ENCODE data around the gene ADSL.

Gene ADSL

GRCh38 chr22:40403651-40404050, 57.4 kb downstream of the ADSL start:
- H3K4me3 ChIP-seq (ENCODE audit: low read depth, low read length) = no peak overlapping the region

- no peak overlapping the region for H3K4me3 ChIP-seq (ENCODE audit: low read depth, low read length)
Measured at GRCh38 chr22:40404251-40405177, 58.2 kb downstream of the ADSL start.

GRCh38 chr22:40405178-40406062, 59.1 kb downstream of the ADSL start:
- H3K4me3 ChIP-seq (ENCODE audit: low read depth, low read length) = no peak overlapping the region

GRCh38 chr22:40406063-40406890, 60.0 kb downstream of the ADSL start:
- H3K4me3 ChIP-seq (ENCODE audit: low read depth, low read length) = no peak overlapping the region

GRCh38 chr22:40407021-40407761, 60.9 kb downstream of the ADSL start:
- no peak overlapping the region for H3K4me3 ChIP-seq (ENCODE audit: low read depth, low read length)

- H3K4me3 ChIP-seq (ENCODE audit: low read depth, low read length) = no peak overlapping the region
Measured at GRCh38 chr22:40407831-40408717, 61.8 kb downstream of the ADSL start.

GRCh38 chr22:40408718-40409612, 62.7 kb downstream of the ADSL start:
- no peak overlapping the region for H3K4me3 ChIP-seq (ENCODE audit: low read depth, low read length)

GRCh38 chr22:40409613-40410113, 63.4 kb downstream of the ADSL start:
- H3K4me3 ChIP-seq (ENCODE audit: low read depth, low read length) = no peak overlapping the region

GRCh38 chr22:40410272-40410671, 64.0 kb downstream of the ADSL start:
- no peak overlapping the region for H3K4me3 ChIP-seq (ENCODE audit: low read depth, low read length)

GRCh38 chr22:40410731-40411505, 64.6 kb downstream of the ADSL start:
- H3K4me3 ChIP-seq (ENCODE audit: low read depth, low read length) = no peak overlapping the region

- H3K4me3 ChIP-seq (ENCODE audit: low read depth, low read length) = no peak overlapping the region
Measured at GRCh38 chr22:40411506-40411861, 65.2 kb downstream of the ADSL start.

GRCh38 chr22:40412441-40412840, 66.1 kb downstream of the ADSL start:
- H3K4me3 ChIP-seq (ENCODE audit: low read depth, low read length) = no peak overlapping the region

- H3K4me3 ChIP-seq (ENCODE audit: low read depth, low read length) = no peak overlapping the region
Measured at GRCh38 chr22:40413873-40414272, 67.6 kb downstream of the ADSL start.

- H3K4me3 ChIP-seq (ENCODE audit: low read depth, low read length) = no peak overlapping the region
Measured at GRCh38 chr22:40414311-40414710, 68.0 kb downstream of the ADSL start.

- no peak overlapping the region for H3K4me3 ChIP-seq (ENCODE audit: low read depth, low read length)
Measured at GRCh38 chr22:40414838-40415505, 68.7 kb downstream of the ADSL start.

- H3K4me3 ChIP-seq (ENCODE audit: low read depth, low read length) = no peak overlapping the region
Measured at GRCh38 chr22:40415531-40416266, 69.4 kb downstream of the ADSL start.

Data from iPS-11a (cell line).